Gastroesophageal sphincter (tissue), 3 donors: Measurements from ENCODE around the gene CNTNAP5.

Experiments used
- CTCF ChIP-seq, 4 experiments: fragments of 200-600 bp in 2 of 4; fragments of 450-650 bp in 2 of 4; sonication (generic) in 1 of 4; IDR thresholded peaks; one replicate each; pipeline ENCODE4 v1.5.1; 2017 to 2019; ENCODE audit warnings: antibody characterized with exemption in 4 of 4, mild to moderate bottlenecking in 2 of 4, moderate library complexity in 2 of 4
- EP300 ChIP-seq: sonication (generic); formaldehyde crosslinking; IDR thresholded peaks from one replicate; pipeline ENCODE4 v1.6.1; 2017; ENCODE audit warnings: antibody characterized with exemption, mild to moderate bottlenecking
- POLR2A ChIP-seq, 2 donors: fragments of 450-650 bp; IDR thresholded peaks; one replicate each; pipeline ENCODE4 v1.6.1; 2017; ENCODE audit warnings: antibody characterized with exemption in 2 of 2, mild to moderate bottlenecking in 2 of 2, moderate library complexity in 1 of 2
- POLR2AphosphoS5 ChIP-seq: sonication (generic); formaldehyde crosslinking; IDR thresholded peaks from one replicate; pipeline ENCODE4 v1.6.1; 2017; ENCODE audit warnings: antibody characterized with exemption

- TF ChIP-seq POLR2AphosphoS5, result no peak
- TF ChIP-seq POLR2A (IDR thresholded peaks at IDR 0.05), result no peak
- TF ChIP-seq CTCF (IDR thresholded peaks at IDR 0.05), result no peak
- no peak for TF ChIP-seq EP300
Measured at GRCh38 chr2:124501575-124502152, 476.6 kb downstream of the CNTNAP5 start.
